IMR-90 (cell line): ENCODE measurements around the gene GRB14. TPM values are rescaled to one million over a fixed set of nuclear protein-coding genes. Genes with fewer than 3 reads are reported as not detected.

Source experiments
- ATAC-seq: fragments of 200-7000 bp; cut with Tn5 transposase; 2 replicates; pipeline ENCODE4 v1.9.1; 2020; ENCODE audit warnings: low read depth, mild to moderate bottlenecking, moderate library complexity
- BruUV-seq: library from RNA; stranded (reverse); fragments of 400-500 nt; replicated peaks from 2 replicates; lab custom pipeline; 2021; lab: Mats Ljungman, UMichigan
- CTCF ChIA-PET: fragments of 300-600 bp; formaldehyde crosslinking; extraction: SDS; loops from one replicate; lab custom pipeline; 2021; ENCODE audit warnings: antibody characterized with exemption; lab: Yijun Ruan, JAX
- POLR2A ChIA-PET: fragments of 300-600 bp; sonication (Branson Sonifier 250); formaldehyde crosslinking; loops from one replicate; lab custom pipeline; 2022; ENCODE audit warnings: antibody characterized with exemption; ENCODE audit not compliant: unreplicated experiment; lab: Charles Lee
- DNase-seq: peaks from one replicate; pipeline ENCODE4 v3.0.0; 2013
- H2AFZ ChIP-seq: replicated peaks from 2 replicates; pipeline ENCODE3; 2013; ENCODE audit warnings: low read length, mild to moderate bottlenecking; ENCODE audit not compliant: poor library complexity
- H2AK5ac ChIP-seq: 2 replicates; pipeline ENCODE4 v1.6.1; 2013; ENCODE audit warnings: low read depth, low read length, inconsistent platforms
- H2AK9ac ChIP-seq: replicated peaks from 2 replicates; pipeline ENCODE3; 2013; ENCODE audit warnings: mild to moderate bottlenecking, low read depth, low read length, moderate library complexity; ENCODE audit not compliant: poor library complexity
- H2BK120ac ChIP-seq: 2 replicates; pipeline ENCODE4 v1.6.1; 2013; ENCODE audit warnings: low read depth, low read length, inconsistent platforms
- H2BK15ac ChIP-seq: 3 replicates; pipeline ENCODE4 v1.6.1; 2013; ENCODE audit warnings: low read depth, low read length, inconsistent platforms
- H2BK20ac ChIP-seq: 2 replicates; pipeline ENCODE4 v1.6.1; 2013; ENCODE audit warnings: low read depth, mild to moderate bottlenecking, inconsistent platforms, low read length, moderate library complexity
- H2BK5ac ChIP-seq: 2 replicates; pipeline ENCODE4 v1.6.1; 2013; ENCODE audit warnings: mild to moderate bottlenecking, low read depth, low read length, inconsistent platforms; ENCODE audit not compliant: poor library complexity, severe bottlenecking
- H3K14ac ChIP-seq: replicated peaks from 2 replicates; pipeline ENCODE4 v1.6.1; 2013; ENCODE audit warnings: low read depth, low read length, inconsistent platforms
- H3K18ac ChIP-seq: 2 replicates; pipeline ENCODE4 v1.6.1; 2013; ENCODE audit warnings: low read depth, low read length, control low read depth
- H3K23ac ChIP-seq: 2 replicates; pipeline ENCODE4 v1.6.1; 2013; ENCODE audit warnings: low read depth, low read length, inconsistent platforms
- H3K27ac ChIP-seq: 2 replicates; pipeline ENCODE4 v1.5.1; 2013; ENCODE audit warnings: mild to moderate bottlenecking, control low read depth, low read length; ENCODE audit not compliant: insufficient read depth
- H3K27me3 ChIP-seq: 2 replicates; pipeline ENCODE4 v1.6.1; 2013; ENCODE audit warnings: low read length; ENCODE audit not compliant: control insufficient read depth, insufficient read depth
- H3K36me3 ChIP-seq: 2 replicates; pipeline ENCODE4 v1.6.1; 2013; ENCODE audit warnings: low read length, mixed read lengths; ENCODE audit not compliant: control insufficient read depth, insufficient read depth
- H3K4ac ChIP-seq: 2 replicates; pipeline ENCODE4 v1.6.1; 2013; ENCODE audit warnings: low read depth, low read length, inconsistent platforms
- H3K4me1 ChIP-seq: 2 replicates; pipeline ENCODE4 v1.6.1; 2013; ENCODE audit warnings: low read length, mixed read lengths; ENCODE audit not compliant: control insufficient read depth, insufficient read depth
- H3K4me2 ChIP-seq: 2 replicates; pipeline ENCODE4 v1.6.1; 2013; ENCODE audit warnings: low read depth, mild to moderate bottlenecking, control low read depth, low read length, moderate library complexity
- H3K4me3 ChIP-seq: 2 replicates; pipeline ENCODE4 v1.5.1; 2013; ENCODE audit warnings: low read depth, mild to moderate bottlenecking, control low read depth, low read length, moderate library complexity; ENCODE audit not compliant: insufficient read depth
- H3K56ac ChIP-seq: 2 replicates; pipeline ENCODE4 v1.6.1; 2013; ENCODE audit warnings: low read length, inconsistent platforms; ENCODE audit not compliant: insufficient read depth; ENCODE audit errors: extremely low read depth
- H3K79me1 ChIP-seq, 2 experiments: 2 replicates each; pipeline ENCODE4 v1.6.1; 2013; ENCODE audit warnings: low read length in 2 of 2, inconsistent platforms in 1 of 2, low read depth in 1 of 2
- H3K9ac ChIP-seq: 2 replicates; pipeline ENCODE4 v1.6.1; 2013; ENCODE audit warnings: low read depth, low read length, control low read depth
- H3K9me1 ChIP-seq: 2 replicates; pipeline ENCODE4 v1.6.1; 2013; ENCODE audit warnings: low read length, inconsistent platforms; ENCODE audit not compliant: insufficient read depth
- H3K9me3 ChIP-seq: 2 replicates; pipeline ENCODE4 v1.6.1; 2013; ENCODE audit warnings: low read length; ENCODE audit not compliant: control insufficient read depth, insufficient read depth
- H4K20me1 ChIP-seq: 2 replicates; pipeline ENCODE4 v1.6.1; 2013; ENCODE audit warnings: low read length, inconsistent platforms; ENCODE audit not compliant: insufficient read depth
- H4K5ac ChIP-seq: 2 replicates; pipeline ENCODE4 v1.6.1; 2013; ENCODE audit warnings: mild to moderate bottlenecking, low read depth, low read length, control low read depth
- H4K8ac ChIP-seq, 2 experiments: 2 replicates each; pipeline ENCODE4 v1.6.1; 2013; ENCODE audit warnings: low read depth in 2 of 2, low read length in 2 of 2, control low read depth in 1 of 2, inconsistent platforms in 1 of 2
- H4K91ac ChIP-seq: 2 replicates; pipeline ENCODE4 v1.6.1; 2013; ENCODE audit warnings: low read depth, low read length, inconsistent platforms; ENCODE audit not compliant: insufficient read depth
- CTCF ChIP-seq: conservative IDR thresholded peaks from 2 replicates; pipeline ENCODE4 v1.5.1; 2012; ENCODE audit warnings: mild to moderate bottlenecking, low read depth, low read length, improper control_type of control experiment
- NFE2L2 ChIP-seq: fragments of 150-350 bp; IDR thresholded peaks from 2 replicates; pipeline ENCODE4 v1.6.1; 2016; ENCODE audit warnings: low read depth, mild to moderate bottlenecking, low read length
- whole genome bisulfite sequencing, 2 experiments: methylation state at CpG; one replicate each; pipeline versions ENCODE4 v1.1.5 to v1.1.7; 2013; ENCODE audit warnings: missing lambda C conversion rate in 2 of 2; ENCODE audit not compliant: insufficient read length in 1 of 2; ENCODE audit errors: extremely low coverage in 2 of 2; 5-methylcytosine and 5-hydroxymethylcytosine counted together
- dilution Hi-C: fragments of 300-500 bp; cut with HindIII; formaldehyde crosslinking; loops from one replicate; pipeline ENCODE4 v1.14.3; 2018; ENCODE audit warnings: low sequenced_read_pairs; ENCODE audit not compliant: unreplicated experiment
- in situ Hi-C: fragments of 300-500 bp; cut with MboI; formaldehyde crosslinking; loops from 3 replicates; pipeline ENCODE4 v1.14.3; 2019; ENCODE audit warnings: low sequenced_read_pairs, inconsistent platforms, mixed read lengths
- intact Hi-C: fragments of 100-400 bp; cut with micrococcal nuclease; formaldehyde crosslinking; loops from 2 replicates; pipeline ENCODE4 v1.10.0; 2022
- polyA plus RNA-seq, 3 experiments: library from polyadenylated mRNA; depleted of rRNA; stranded (reverse); fragments of >200 nt; gene quantifications; 2 replicates each; pipeline ENCODE4 v1.2.3, GENCODE V29; 2012; ENCODE audit warnings: low replicate concordance in 1 of 3
- total RNA-seq: library from RNA; depleted of rRNA; stranded (reverse); fragments of >200 nt; gene quantifications from 2 replicates; pipeline ENCODE4 v1.2.3, GENCODE V29; 2012

GRB14 gene
- total and polyA plus RNA-seq, 2 of the 4 experiments (the other 2 are of a cell fraction), result not detected

DNA sequence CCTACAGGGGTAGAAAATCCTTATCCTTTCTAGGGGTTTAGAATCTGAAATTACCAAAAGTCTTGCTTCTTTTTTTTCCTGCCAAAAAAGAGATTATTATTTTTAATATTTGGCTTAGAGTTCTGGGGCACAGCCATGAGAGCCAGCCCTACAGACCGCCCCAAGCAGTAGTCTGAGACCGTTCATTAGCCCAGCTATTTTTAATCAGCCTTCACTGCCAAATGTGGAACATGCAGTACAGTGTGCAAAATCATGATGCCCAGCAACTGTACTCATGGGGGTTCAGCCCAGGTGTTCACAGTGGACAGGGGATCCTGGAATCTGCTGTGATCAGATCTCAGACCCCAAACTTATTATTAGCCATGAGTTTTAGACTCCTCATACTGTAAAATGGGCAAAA lies 60.4 kb downstream of the GRB14 start:
- Histone ChIP-seq H2BK120ac (no peak overlapping the region), H2BK20ac (no peak overlapping the region), H3K9me3 (no peaks in the 10 kb centered on the region), H3K79me1 (no peaks in the 10 kb centered on the region), H3K36me3 (no peaks in the 10 kb centered on the region), H3K23ac (no peak overlapping the region), H2AK5ac (no peak overlapping the region), H4K20me1 (no peaks in the 10 kb centered on the region), H2AFZ (no peak overlapping the region), H2BK15ac (no peak overlapping the region), H4K8ac (no peak overlapping the region), H4K91ac (no peak overlapping the region), H3K4ac (no peak overlapping the region), H3K27me3 (no peaks in the 10 kb centered on the region), H3K9ac (no peak overlapping the region), H3K56ac (no peak overlapping the region), H2AK9ac (no peak overlapping the region), H3K14ac (no peak overlapping the region), H3K4me2 (no peak overlapping the region), H3K18ac (no peak overlapping the region), H2BK5ac (no peak overlapping the region), H3K9me1 (no peaks in the 10 kb centered on the region), H3K4me3 (no peak overlapping the region), H3K27ac (no peak overlapping the region), H3K4me1 (no peaks in the 10 kb centered on the region), H4K5ac (no peak overlapping the region)
- TF ChIP-seq NFE2L2 (no peak), CTCF (no peak)
- no TSS peak for BruUV-seq
- DNase-seq (no peak), ATAC-seq (no peak)
- no CpG with 5 or more reads among the region's 2 CpGs for WGBS, 2 experiments
- dilution Hi-C loops (no loop called here), in situ Hi-C loops (loop anchor here (10.0 kb wide), 1 partner anchor 154 kb away; no protein-coding TSS in a partner anchor), intact Hi-C loops (loop anchor here (1.0 kb wide), 1 partner anchor 156 kb away; no protein-coding TSS in a partner anchor)
- ChIA-PET CTCF (interaction anchor here (0.7 to 1.4 kb wide), 7 partner anchors 9 to 156 kb away, joined by 3 to 8 read pairs (median 5); no protein-coding TSS in a partner anchor), POLR2A (no interaction called here)
